ENCODE results near the gene LRRC17.
"Not testable (repeated sequence)": the region's sequence is repeated elsewhere in the genome, so short reads cannot be mapped to it uniquely, and the experiment has no call there.

Gene LRRC17

DNA sequence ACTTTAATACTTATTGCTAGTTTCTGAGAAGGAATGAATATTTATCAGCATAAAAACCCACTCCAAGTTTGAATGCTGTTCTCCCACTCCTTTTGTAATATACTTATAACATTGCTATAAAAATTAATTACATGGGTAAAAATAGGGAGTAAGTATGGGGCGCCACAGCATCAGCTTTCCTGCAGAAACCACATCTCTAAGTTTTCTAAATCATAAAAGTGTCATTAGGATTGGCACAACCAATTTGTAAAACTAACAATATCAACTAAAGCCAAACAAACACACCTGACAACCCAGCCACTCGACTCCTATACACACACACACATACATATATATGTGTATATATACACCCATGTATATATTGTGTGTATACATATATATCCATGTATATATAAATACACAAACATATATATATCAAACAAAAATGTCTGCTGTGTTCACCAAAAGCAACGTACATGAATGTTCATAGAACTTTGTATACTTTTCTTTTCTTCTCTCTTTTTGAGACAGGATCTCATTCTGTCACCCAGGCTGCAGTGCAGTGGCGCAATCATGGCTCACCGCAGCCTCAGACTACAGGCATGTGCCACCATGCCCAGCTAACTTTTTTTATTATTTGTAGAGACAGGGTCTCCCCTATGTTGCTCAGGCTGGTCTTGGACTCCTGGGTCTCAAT is 14.8 kb upstream of the LRRC17 start:
- DNase-seq (ENCODE audit: low read depth): no peak

DNA sequence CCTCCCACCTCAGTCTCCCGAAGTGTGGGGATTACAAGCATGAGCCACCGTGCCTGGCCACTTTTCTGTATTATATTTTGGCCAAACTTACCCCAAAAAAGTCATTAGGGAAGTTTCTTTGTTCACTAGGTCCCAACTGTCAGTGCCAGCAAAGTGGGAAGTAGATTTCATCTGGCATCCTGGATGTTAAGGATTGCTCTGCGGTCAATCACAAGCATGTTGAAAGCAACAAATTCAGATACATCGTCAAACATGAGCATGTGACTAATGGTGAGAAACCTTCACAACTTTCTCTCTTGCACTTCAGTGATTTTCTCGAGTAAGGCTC is 14.3 kb upstream of the LRRC17 start:
- DNase-seq (ENCODE audit: low read depth): no peak

- not testable (repeated sequence) for DNase-seq (ENCODE audit: low read depth)
These were observed 10.7 kb upstream of the LRRC17 start for GRCh38 chr7:102902052-102902451.

DNA sequence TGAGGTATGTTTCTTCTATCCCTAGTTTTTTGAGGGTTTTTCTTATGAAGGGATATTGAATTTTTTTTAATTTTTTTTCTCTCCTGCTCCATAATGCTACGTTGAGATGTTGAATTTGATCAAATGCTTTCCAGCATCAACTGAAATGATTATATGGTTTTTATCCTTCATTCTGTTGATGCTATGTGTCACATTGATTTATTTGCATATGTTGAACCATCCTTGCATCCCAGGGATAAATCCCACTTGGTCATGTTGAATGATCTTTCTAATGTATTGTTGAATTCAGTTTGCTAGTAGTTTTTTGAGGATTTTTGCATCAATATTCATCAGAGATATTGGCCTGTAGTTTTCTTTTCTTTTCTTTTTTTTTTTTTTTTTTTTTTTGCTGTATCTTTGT is 9.2 kb upstream of the LRRC17 start:
- DNase-seq (ENCODE audit: low read depth): not testable (repeated sequence)

DNA sequence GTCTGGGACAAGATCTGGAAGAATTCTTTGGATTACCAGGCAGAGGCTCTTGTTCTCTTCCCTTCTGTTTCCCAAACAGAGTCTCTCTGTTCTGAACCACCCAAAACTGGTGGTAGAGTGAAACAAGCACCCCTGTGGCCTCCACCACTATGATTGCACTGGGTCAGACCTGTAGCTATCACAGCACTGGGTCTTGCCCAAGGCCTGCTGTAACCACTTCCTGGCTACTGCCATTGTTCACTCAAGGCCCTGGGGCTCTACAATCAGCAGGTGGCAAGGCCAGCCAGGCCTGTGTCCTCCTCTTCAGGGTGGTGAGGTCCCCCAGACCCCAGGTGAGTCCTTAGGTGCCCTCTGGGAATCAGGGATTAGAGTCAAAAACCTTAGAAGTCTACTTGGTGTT is 4.1 kb upstream of the LRRC17 start:
- no peak for DNase-seq (ENCODE audit: low read depth)

- no peak for DNase-seq (ENCODE audit: low read depth)
These were observed 1.0 kb downstream of the LRRC17 start for GRCh38 chr7:102913826-102914225.

GRCh38 chr7:102914585-102914984 is 1.8 kb downstream of the LRRC17 start:
- DNase-seq (ENCODE audit: low read depth): no peak

GRCh38 chr7:102916426-102916825 is 3.6 kb downstream of the LRRC17 start:
- DNase-seq (ENCODE audit: low read depth): no peak

DNA sequence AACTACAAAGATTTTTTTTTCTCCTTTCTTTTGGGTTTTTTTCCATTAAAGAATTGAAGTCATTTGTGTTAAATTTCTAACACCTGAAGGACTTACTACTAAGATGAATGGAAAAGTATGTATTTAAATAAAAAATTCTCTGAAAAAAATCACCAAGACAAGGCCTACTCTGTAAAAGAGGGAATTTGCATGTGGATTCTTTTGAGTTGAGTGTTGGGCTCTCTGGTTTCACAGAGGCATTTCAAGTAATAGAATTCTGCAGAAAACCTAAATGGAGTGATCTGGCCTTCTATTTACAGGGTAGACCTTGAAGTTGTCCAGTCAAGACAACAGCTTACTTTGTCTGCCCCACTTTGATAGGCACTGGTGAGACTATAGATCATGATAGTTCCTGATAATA is 4.1 kb downstream of the LRRC17 start:
- DNase-seq (ENCODE audit: low read depth): no peak

DNA sequence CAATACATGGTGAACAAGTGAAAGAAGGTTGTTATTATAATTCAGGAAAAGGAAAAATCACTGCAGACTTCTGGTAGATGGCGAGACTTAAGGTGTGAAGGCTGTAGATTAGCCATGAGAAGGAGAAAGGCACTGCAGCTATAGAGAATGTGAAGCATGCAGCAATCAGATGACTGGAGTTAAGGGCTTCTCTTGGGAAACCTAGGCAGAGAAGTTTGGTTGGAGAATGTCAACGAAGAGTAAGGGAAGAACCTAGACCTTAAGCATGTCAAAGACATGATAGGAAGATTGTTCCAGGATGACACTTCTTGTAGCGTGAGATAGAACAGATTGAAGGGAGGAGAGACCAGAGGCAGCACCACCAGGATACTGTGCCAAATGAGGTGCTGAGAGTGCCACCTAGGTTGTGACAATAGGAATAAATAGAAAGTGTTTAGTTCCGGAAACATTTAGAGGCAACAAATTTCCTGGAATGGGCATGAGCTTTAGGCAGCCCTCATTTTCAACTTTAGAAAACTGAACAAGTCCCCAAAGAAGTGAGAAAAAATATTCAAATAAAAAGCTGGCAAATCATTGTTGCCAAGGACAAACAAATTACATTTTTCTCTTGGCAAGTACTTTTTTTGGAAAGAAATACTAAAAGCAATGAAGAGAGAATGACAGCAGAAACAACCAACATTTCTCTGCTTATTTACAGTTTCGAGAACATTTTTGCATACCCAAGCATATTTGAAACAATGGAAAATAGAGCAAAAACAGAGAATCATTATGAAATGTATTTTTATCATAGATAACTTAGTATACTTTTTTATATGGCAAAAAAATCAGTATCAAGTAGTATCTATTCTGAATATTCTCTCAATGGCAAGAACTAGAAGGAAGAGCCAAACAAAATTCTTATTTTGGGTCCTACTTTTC is 4.9 kb downstream of the LRRC17 start:
- DNase-seq (ENCODE audit: low read depth): no peak

- DNase-seq (ENCODE audit: low read depth): no peak
These were observed 6.0 kb downstream of the LRRC17 start for GRCh38 chr7:102918845-102919244.

DNA sequence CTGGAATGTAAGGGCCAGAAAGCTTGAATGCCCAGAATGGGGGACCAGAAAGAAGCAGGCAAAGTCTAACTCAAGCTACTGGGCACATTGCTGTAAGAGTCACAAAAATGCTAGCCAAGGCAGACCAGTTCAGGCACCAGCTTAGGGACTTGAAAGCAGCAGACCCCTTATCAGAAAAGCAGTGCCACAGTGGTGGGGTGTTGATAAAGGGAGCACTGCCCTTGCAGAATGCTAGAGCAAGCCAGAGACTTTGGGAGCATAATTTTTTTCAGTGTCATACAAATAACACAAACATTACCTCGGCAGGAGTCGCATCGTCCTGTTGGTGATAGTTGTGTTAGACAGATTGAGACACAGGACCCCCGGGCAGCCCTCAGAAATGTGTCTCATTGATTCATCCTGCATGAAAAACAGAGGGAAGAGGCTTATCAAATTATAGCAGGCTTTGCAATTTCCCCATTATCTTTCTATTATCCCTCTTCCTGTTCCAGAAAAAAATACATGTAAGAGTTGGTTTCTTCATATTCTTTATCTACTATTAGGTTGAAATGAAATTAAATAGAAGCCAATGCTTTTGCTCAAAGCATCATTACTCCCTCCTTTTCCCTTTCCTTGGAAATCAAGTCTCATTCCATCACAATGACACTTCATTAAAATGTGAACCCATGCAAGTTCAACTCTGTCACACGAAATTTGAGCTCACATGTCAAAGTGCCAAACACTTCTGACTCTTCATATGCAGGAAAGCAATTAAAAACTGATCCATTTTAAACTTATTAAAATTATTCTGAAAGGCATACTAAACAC is 13.4 kb downstream of the LRRC17 start:
- DNase-seq (ENCODE audit: low read depth): no peak

DNA sequence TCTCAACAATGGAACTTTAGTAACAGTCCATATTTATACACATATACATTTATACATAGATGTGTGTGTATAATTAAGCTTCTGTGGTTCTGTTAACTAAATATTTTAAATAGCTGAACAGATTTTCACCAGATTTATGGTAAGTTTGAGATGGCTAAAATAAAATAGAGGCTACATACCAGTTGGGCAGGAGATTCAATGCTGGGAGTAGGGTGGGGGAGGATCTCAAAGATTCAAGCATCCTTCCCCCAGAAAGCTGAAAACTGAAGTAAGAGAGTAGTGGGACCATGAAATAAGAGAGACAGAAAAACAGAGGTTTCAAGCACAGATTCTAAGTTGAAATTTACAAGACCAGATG is 14.0 kb downstream of the LRRC17 start:
- DNase-seq (ENCODE audit: low read depth): no peak

DNA sequence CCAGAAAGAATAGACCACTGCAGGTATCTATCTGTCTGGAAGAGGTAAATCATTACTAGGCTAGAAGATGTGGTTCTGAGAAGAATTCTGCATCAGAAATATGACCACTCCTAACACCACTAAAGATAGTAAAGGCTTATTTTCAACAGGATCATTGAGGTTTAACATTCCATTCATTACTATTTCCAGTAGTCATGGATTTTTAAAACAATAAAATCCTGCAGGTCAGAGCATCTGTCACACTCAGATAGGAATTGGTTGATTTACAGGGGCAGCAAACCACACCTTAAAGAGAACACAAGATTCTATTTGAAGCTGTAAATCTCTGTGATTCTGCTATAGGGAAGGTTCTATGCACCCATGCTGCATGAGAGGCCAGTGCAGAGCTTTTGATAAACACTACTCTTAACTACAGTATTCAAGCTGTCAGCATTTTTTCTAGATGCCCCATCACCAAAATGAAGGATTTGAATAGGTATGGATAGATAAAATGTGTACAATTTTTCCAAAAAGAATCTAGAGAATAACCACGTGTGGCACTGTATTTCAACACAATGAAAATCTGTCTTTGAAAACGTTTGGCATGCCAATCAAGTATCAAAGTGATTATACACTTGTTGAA is 14.6 kb downstream of the LRRC17 start:
- no peak for DNase-seq (ENCODE audit: low read depth)

- no peak for DNase-seq (ENCODE audit: low read depth)
These were observed 19.0 kb downstream of the LRRC17 start for GRCh38 chr7:102931757-102932156.

- no peak for DNase-seq (ENCODE audit: low read depth)
These were observed 21.0 kb downstream of the LRRC17 start for GRCh38 chr7:102933763-102934162.

- DNase-seq (ENCODE audit: low read depth): no peak
These were observed 21.4 kb downstream of the LRRC17 start for GRCh38 chr7:102934239-102934638.

- DNase-seq (ENCODE audit: low read depth): no peak
These were observed 21.9 kb downstream of the LRRC17 start for GRCh38 chr7:102934701-102935100.

DNA sequence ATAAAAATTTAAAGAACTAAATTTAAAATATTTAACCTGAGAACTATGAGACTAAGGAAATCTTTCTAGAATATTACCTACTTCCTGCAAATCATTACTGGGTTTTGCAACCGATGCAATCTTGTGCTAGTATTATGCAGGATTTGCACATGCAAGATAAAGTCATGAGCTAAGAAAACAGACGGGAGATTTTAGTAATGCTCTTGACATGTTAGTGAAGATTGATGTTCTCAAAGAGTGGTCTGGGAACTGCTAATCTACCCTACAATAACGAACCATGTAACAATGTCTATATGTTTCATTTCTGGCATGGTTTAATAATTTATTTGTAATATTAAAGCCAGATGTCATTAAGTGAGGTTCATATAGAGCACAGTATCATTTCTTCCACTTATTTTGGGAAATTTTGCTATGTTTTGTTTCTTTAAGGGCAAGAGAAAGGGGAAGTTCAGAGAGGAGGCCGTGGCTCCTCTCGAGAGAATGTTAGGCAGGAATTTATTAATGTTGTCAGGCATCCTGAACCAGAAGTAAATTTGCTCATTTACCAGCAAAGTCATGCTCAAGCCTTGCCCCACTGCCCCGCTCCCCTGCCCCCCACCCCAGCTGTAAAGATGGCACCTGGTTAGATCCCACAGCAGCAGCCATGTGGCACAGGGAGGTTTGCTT is 22.8 kb downstream of the LRRC17 start:
- DNase-seq (ENCODE audit: low read depth): no peak

- DNase-seq (ENCODE audit: low read depth): no peak
These were observed 25.9 kb downstream of the LRRC17 start for GRCh38 chr7:102938679-102939078.

DNA sequence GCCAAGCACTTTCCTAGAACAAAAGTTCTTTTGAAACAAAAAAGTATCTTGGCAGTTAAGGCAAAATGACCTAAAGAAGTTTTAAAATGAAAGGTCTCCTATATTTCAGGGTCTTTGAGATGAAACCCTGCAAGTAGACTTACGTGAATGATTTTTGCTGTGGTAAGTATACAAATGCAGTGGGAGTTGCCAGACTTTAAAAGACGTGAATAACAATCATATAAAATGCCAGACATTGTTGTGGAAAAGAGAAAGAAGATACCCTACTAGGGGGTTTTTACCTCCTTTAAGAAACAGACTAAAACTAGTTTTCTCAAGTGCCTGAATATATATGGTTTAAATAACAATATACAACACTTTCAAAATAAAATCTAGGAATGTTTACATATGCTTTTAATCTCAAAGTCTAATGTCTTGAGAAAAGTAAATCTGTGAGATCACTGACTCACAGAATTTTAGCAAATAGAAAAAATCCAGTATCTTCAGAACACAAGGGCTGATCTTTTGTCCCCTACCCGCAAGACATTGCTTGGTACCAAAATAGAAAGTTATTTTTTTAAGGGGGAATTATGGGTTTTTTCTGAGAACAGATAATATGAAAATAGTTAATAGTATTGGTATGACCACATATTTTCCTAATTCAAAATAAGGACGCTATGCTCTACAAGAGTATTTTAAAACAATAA is 29.5 kb downstream of the LRRC17 start:
- DNase-seq (ENCODE audit: low read depth): no peak

All from CMK (cell line).